H1 (cell line): ENCODE measurements around the gene MTMR1. TPM values are rescaled to one million over a fixed set of nuclear protein-coding genes. Genes with fewer than 3 reads are reported as not detected.

Experiments used
- CTCF ChIA-PET: fragments of 300-600 bp; sonication (Branson Sonifier 250); formaldehyde crosslinking; loops from one replicate; lab custom pipeline; 2021; ENCODE audit not compliant: partially characterized antibody; lab: Charles Lee
- POLR2A ChIA-PET: fragments of 300-600 bp; sonication (Branson Sonifier 250); formaldehyde crosslinking; loops from one replicate; lab custom pipeline; 2021; ENCODE audit warnings: inconsistent platforms; ENCODE audit not compliant: partially characterized antibody; lab: Charles Lee
- DNase-seq, 2 experiments: peaks; one replicate each; pipeline versions ENCODE4 v3.0.0 to v3.0.0-alpha.2; 2010 to 2022; ENCODE audit warnings: low spot score in 2 of 2, low read depth in 1 of 2, mixed read lengths in 1 of 2
- FAIRE-seq: peaks from 2 replicates; lab custom pipeline; 2011; peaks lifted over from hg19 to GRCh38; lab: Jason Lieb, UNC
- H2AFZ ChIP-seq: 2 replicates; pipeline ENCODE4 v1.8.1; 2012; ENCODE audit warnings: low read length, inconsistent platforms
- H2AK5ac ChIP-seq: 2 replicates; pipeline ENCODE4 v1.6.1; 2013; ENCODE audit warnings: low read depth, low read length
- H2BK120ac ChIP-seq: replicated peaks from 2 replicates; pipeline ENCODE3; 2013; ENCODE audit warnings: low read depth, low read length, inconsistent platforms
- H2BK12ac ChIP-seq: 2 replicates; pipeline ENCODE4 v1.6.1; 2013; ENCODE audit warnings: low read depth, low read length
- H2BK15ac ChIP-seq: 2 replicates; pipeline ENCODE4 v1.6.1; 2013; ENCODE audit warnings: low read length
- H2BK20ac ChIP-seq: 2 replicates; pipeline ENCODE4 v1.6.1; 2013; ENCODE audit warnings: low read length
- H2BK5ac ChIP-seq: 2 replicates; pipeline ENCODE4 v1.6.1; 2013; ENCODE audit warnings: low read depth, low read length
- H3K14ac ChIP-seq: 2 replicates; pipeline ENCODE4 v1.6.1; 2013; ENCODE audit warnings: inconsistent platforms; ENCODE audit not compliant: insufficient read length
- H3K18ac ChIP-seq: 2 replicates; pipeline ENCODE4 v1.6.1; 2013; ENCODE audit warnings: low read length; ENCODE audit errors: extremely low read depth
- H3K23ac ChIP-seq: 2 replicates; pipeline ENCODE4 v1.6.1; 2013; ENCODE audit warnings: inconsistent platforms; ENCODE audit not compliant: insufficient read length
- H3K23me2 ChIP-seq: 2 replicates; pipeline ENCODE4 v1.6.1; 2013; ENCODE audit warnings: low read depth, low read length
- H3K27ac ChIP-seq: 2 replicates; pipeline ENCODE4 v1.6.1; 2011; ENCODE audit warnings: low read depth, low read length, inconsistent platforms
- H3K27me3 ChIP-seq, 4 experiments: replicated peaks in 1 of 4; 1 replicate in 1 of 4; 2 replicates in 3 of 4; pipeline versions ENCODE4 v1.6.1 to v1.8.1; 2011 to 2013; ENCODE audit warnings: low read length in 3 of 4, mild to moderate bottlenecking in 3 of 4, inconsistent platforms in 2 of 4, mixed read lengths in 2 of 4, moderate library complexity in 1 of 4; ENCODE audit not compliant: control insufficient read depth in 3 of 4, insufficient read depth in 3 of 4; ENCODE audit errors: extremely low read depth in 1 of 4
- H3K36me3 ChIP-seq, 4 experiments: 2 replicates each; pipeline versions ENCODE4 v1.6.1 to v1.8.1; 2011 to 2013; ENCODE audit warnings: mild to moderate bottlenecking in 4 of 4, low read length in 3 of 4, moderate library complexity in 2 of 4, control low read depth in 1 of 4, inconsistent platforms in 1 of 4; ENCODE audit not compliant: insufficient read depth in 4 of 4, control insufficient read depth in 2 of 4
- H3K4ac ChIP-seq: replicated peaks from 2 replicates; pipeline ENCODE3; 2013; ENCODE audit warnings: low read length, low read depth, mixed read lengths, inconsistent platforms; ENCODE audit not compliant: insufficient read length
- H3K4me1 ChIP-seq, 4 experiments: replicated peaks in 1 of 4; 1 replicate in 1 of 4; 2 replicates in 3 of 4; pipeline versions ENCODE4 v1.6.1 to v1.8.1; 2011 to 2013; ENCODE audit warnings: low read length in 3 of 4, inconsistent platforms in 2 of 4, mixed read lengths in 1 of 4; ENCODE audit not compliant: insufficient read depth in 4 of 4, control insufficient read depth in 3 of 4
- H3K4me2 ChIP-seq, 2 experiments: 2 replicates each; pipeline versions ENCODE4 v1.6.1 to v1.8.1; 2011 to 2013; ENCODE audit warnings: low read depth in 2 of 2, low read length in 2 of 2, control low read depth in 1 of 2, inconsistent platforms in 1 of 2, mild to moderate bottlenecking in 1 of 2; ENCODE audit not compliant: insufficient read depth in 1 of 2
- H3K4me3 ChIP-seq, 4 experiments: fragments of 200-600, 300-600 bp in 1 of 4; sonication (generic), shearing (Covaris generic), sonication (Bioruptor Twin) in 1 of 4; 2 replicates each; pipeline versions ENCODE4 v1.5.1 to v1.8.1; 2011 to 2016; ENCODE audit warnings: low read length in 4 of 4, low read depth in 3 of 4, control low read depth in 2 of 4, inconsistent platforms in 2 of 4, mild to moderate bottlenecking in 2 of 4, mixed read lengths in 1 of 4, moderate library complexity in 1 of 4; ENCODE audit not compliant: insufficient read depth in 2 of 4; ENCODE audit errors: extremely low read depth in 1 of 4
- H3K56ac ChIP-seq: replicated peaks from 2 replicates; pipeline ENCODE3; 2013; ENCODE audit warnings: low read depth, mild to moderate bottlenecking, mixed read lengths, low read length, inconsistent platforms; ENCODE audit not compliant: insufficient read length
- H3K79me1 ChIP-seq: 2 replicates; pipeline ENCODE4 v1.6.1; 2013; ENCODE audit warnings: low read depth, low read length, control low read depth
- H3K79me2 ChIP-seq, 2 experiments: 2 replicates each; pipeline versions ENCODE4 v1.6.1 to v1.8.1; 2012 to 2013; ENCODE audit warnings: low read length in 2 of 2, mild to moderate bottlenecking in 2 of 2, inconsistent platforms in 1 of 2; ENCODE audit not compliant: insufficient read depth in 2 of 2, control insufficient read depth in 1 of 2
- H3K9ac ChIP-seq, 4 experiments: replicated peaks in 1 of 4; 1 replicate in 1 of 4; 2 replicates in 3 of 4; pipeline versions ENCODE4 v1.6.1 to v1.8.1; 2011 to 2013; ENCODE audit warnings: low read depth in 3 of 4, low read length in 3 of 4, control low read depth in 2 of 4, mild to moderate bottlenecking in 2 of 4, moderate library complexity in 2 of 4, inconsistent platforms in 1 of 4; ENCODE audit errors: extremely low read depth in 1 of 4
- H3K9me3 ChIP-seq, 2 experiments: 2 replicates each; pipeline versions ENCODE4 v1.6.1 to v1.8.1; 2012 to 2013; ENCODE audit warnings: mild to moderate bottlenecking in 2 of 2, moderate library complexity in 2 of 2, control low read depth in 1 of 2, inconsistent platforms in 1 of 2, low read depth in 1 of 2, low read length in 1 of 2, mixed read lengths in 1 of 2; ENCODE audit not compliant: insufficient read depth in 2 of 2
- H4K20me1 ChIP-seq, 2 experiments: replicated peaks in 1 of 2; 2 replicates each; pipeline versions ENCODE3 to v1.8.1; 2011 to 2013; ENCODE audit warnings: inconsistent platforms in 2 of 2, low read length in 2 of 2, mild to moderate bottlenecking in 1 of 2; ENCODE audit not compliant: insufficient read depth in 2 of 2, control insufficient read depth in 1 of 2
- H4K5ac ChIP-seq: 2 replicates; pipeline ENCODE4 v1.6.1; 2013; ENCODE audit warnings: low read length, low read depth, mixed read lengths, inconsistent platforms; ENCODE audit not compliant: insufficient read length
- H4K8ac ChIP-seq: 2 replicates; pipeline ENCODE4 v1.8.0; 2013; ENCODE audit warnings: mild to moderate bottlenecking, moderate library complexity, low read length, inconsistent platforms; ENCODE audit not compliant: insufficient read depth; ENCODE audit errors: extremely low read depth
- H4K91ac ChIP-seq: replicated peaks from 2 replicates; pipeline ENCODE3; 2013; ENCODE audit warnings: low read length, mixed read lengths, inconsistent platforms; ENCODE audit not compliant: insufficient read length
- ASH2L ChIP-seq: fragments of 200-600, 300-600 bp; sonication (generic); IDR thresholded peaks from one replicate; pipeline ENCODE4 v1.7.1; 2017; ENCODE audit warnings: low read length
- CEBPB ChIP-seq: IDR thresholded peaks from 2 replicates; pipeline ENCODE4 v1.6.1; 2012; ENCODE audit warnings: low read depth, low read length
- CREB1 ChIP-seq: IDR thresholded peaks from 2 replicates; pipeline ENCODE4 v1.6.1; 2012; ENCODE audit warnings: inconsistent platforms
- CTCF ChIP-seq, 3 experiments: IDR thresholded peaks; 1 replicate in 2 of 3; 2 replicates in 1 of 3; pipeline versions ENCODE4 v1.5.1 to v1.6.1; 2011; ENCODE audit warnings: low read length in 3 of 3, mild to moderate bottlenecking in 3 of 3, inconsistent platforms in 2 of 3, low read depth in 1 of 3, moderate library complexity in 1 of 3; ENCODE audit not compliant: insufficient read depth in 1 of 3; ENCODE audit errors: control extremely low read depth in 1 of 3
- GABPA ChIP-seq: IDR thresholded peaks from 2 replicates; pipeline ENCODE4 v1.6.1; 2011; ENCODE audit warnings: mild to moderate bottlenecking, low read length, moderate library complexity, borderline replicate concordance; ENCODE audit not compliant: insufficient read depth
- JUN ChIP-seq: IDR thresholded peaks from 2 replicates; pipeline ENCODE4 v1.6.1; 2011; ENCODE audit warnings: low read depth, mild to moderate bottlenecking, improper control_type of control experiment, low read length
- POLR2AphosphoS5 ChIP-seq: IDR thresholded peaks from 2 replicates; pipeline ENCODE4 v1.6.1; 2011; ENCODE audit warnings: low read depth, low read length
- SAP30 ChIP-seq: fragments of 300-600 bp; sonication (generic); IDR thresholded peaks from 2 replicates; pipeline ENCODE4 v1.7.1; 2012; ENCODE audit warnings: low read length, moderate library complexity, mild to moderate bottlenecking, inconsistent platforms; ENCODE audit not compliant: insufficient read depth, insufficient replicate concordance
- SP4 ChIP-seq: IDR thresholded peaks from 2 replicates; pipeline ENCODE4 v1.6.1; 2012; ENCODE audit warnings: low read length, inconsistent platforms
- TBP ChIP-seq: IDR thresholded peaks from 2 replicates; pipeline ENCODE4 v1.6.1; 2011; ENCODE audit warnings: low read depth, low read length, improper control_type of control experiment
- WGBS, 2 experiments: shearing (Covaris generic) in 1 of 2; methylation state at CpG; one replicate each; pipeline versions ENCODE4 v1.1.6 to v1.1.7; 2013 to 2015; ENCODE audit warnings: low lambda C conversion rate in 2 of 2, mixed read lengths in 2 of 2, inconsistent platforms in 1 of 2, low coverage in 1 of 2, missing lambda C conversion rate in 1 of 2; ENCODE audit not compliant: insufficient replicate concordance in 2 of 2, insufficient coverage in 1 of 2, insufficient read length in 1 of 2; ENCODE audit errors: extremely low coverage in 1 of 2, missing lambda C conversion rate in 1 of 2; 5-methylcytosine and 5-hydroxymethylcytosine counted together
- polyA plus RNA-seq, 7 experiments: library from polyadenylated mRNA; depleted of rRNA in 3 of 7; stranded (reverse) in 5 of 7; unstranded in 2 of 7; fragments of >200 nt in 5 of 7; fragments of 200-250 nt in 2 of 7; gene quantifications; 1 replicate in 5 of 7; 2 replicates in 1 of 7; 4 replicates in 1 of 7; pipeline versions ENCODE4 v1.2.1 to v1.2.3, GENCODE V29; 2011 to 2013; ENCODE audit warnings: missing spikeins in 2 of 7, mixed read lengths in 2 of 7
- total RNA-seq: library from RNA; stranded (reverse); fragmentation: NEBNext Ultra II Directional; extraction: Animal tissue kit (Norgen Biotek cat#: 25700); gene quantifications from 2 replicates; pipeline ENCODE4 v1.2.1, GENCODE V29; 2021
- TF ChIP-seq, protein P1 (sequence below): IDR thresholded peaks from 2 replicates; pipeline ENCODE4 v1.6.1; 2012; ENCODE audit warnings: inconsistent platforms

Gene MTMR1
- total and polyA plus RNA-seq, 2 of the 8 experiments (the other 6 are each of a cell fraction or from before 2014, with no cell fraction given), result 15.1 to 23.8 TPM

GRCh38 chrX:150692296-150692695, 900 bp upstream of the MTMR1 start:
- no peak overlapping the region for H3K4ac ChIP-seq
- no peak overlapping the region for H2BK15ac ChIP-seq
- POLR2A ChIA-PET, result interaction anchor here (0.7 kb wide), 1 partner anchor 297 kb away, joined by 3 read pairs; no protein-coding TSS in a partner anchor
- TF ChIP-seq POLR2AphosphoS5, result no peak
- TF ChIP-seq JUN, result no peak
- TF ChIP-seq CTCF (IDR thresholded peaks at IDR 0.05; ENCODE audit: control extremely low read depth in 1 of 3, insufficient read depth in 1 of 3, low read depth in 1 of 3, low read length in 3 of 3), result no peak
- no peak for TF ChIP-seq TBP
- no peak for TF ChIP-seq CEBPB
- no peak for TF ChIP-seq SAP30
- no peak for TF ChIP-seq SP4
- no peak for TF ChIP-seq ASH2L
- TF ChIP-seq GABPA, result no peak
- TF ChIP-seq CREB1, result no peak
- TF ChIP-seq, protein P1, sequence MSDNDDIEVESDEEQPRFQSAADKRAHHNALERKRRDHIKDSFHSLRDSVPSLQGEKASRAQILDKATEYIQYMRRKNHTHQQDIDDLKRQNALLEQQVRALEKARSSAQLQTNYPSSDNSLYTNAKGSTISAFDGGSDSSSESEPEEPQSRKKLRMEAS, result no peak

More at GRCh38 chrX:150692296-150692695, 900 bp upstream of the MTMR1 start:
- H3K9ac ChIP-seq, result no peak overlapping the region
- H3K4me2 ChIP-seq, result peak overlapping the region; percentile 68 to 85
- H2BK20ac ChIP-seq, result no peak overlapping the region
- H3K4me3 ChIP-seq, result peak overlapping the region in 3 of 4 experiments; percentile 69 to 84 (median 75); a peak in 5 of 8 replicates
- H3K36me3 ChIP-seq, result no peaks in the 10 kb centered on the region
- H2BK120ac ChIP-seq, result no peak overlapping the region
- no peak overlapping the region for H4K91ac ChIP-seq
- no peak overlapping the region for H3K23ac ChIP-seq
- H3K9me3 ChIP-seq, result no peaks in the 10 kb centered on the region
- no peak overlapping the region for H3K56ac ChIP-seq
- no peak overlapping the region for H2AK5ac ChIP-seq
- peaks cover 0 to 7% (median 0%) of the 10 kb centered on the region in 4 experiments; a peak in 2 of 7 replicates for H3K4me1 ChIP-seq
- H3K23me2 ChIP-seq, result peaks cover 2% of the 10 kb centered on the region; the same call in 1 of the 2 replicates
- H4K20me1 ChIP-seq, result no peaks in the 10 kb centered on the region
- no peak overlapping the region for H4K8ac ChIP-seq
- DNase-seq (no peak), FAIRE-seq (no peak)
- no peak overlapping the region for H3K27ac ChIP-seq
- no peaks in the 10 kb centered on the region for H3K79me1 ChIP-seq
- CTCF ChIA-PET, result interaction anchor here (0.7 to 1.3 kb wide), 4 partner anchors 9 to 22 kb away, joined by 3 to 6 read pairs (median 4); no protein-coding TSS in a partner anchor
- H3K18ac ChIP-seq, result no peak overlapping the region; the same call in 1 of the 2 replicates
- WGBS, 2 experiments, result 70% methylated on average over 5 of the region's 5 CpGs; no CpG with 5 or more reads in 1 of the 2 experiments
- no peak overlapping the region for H4K5ac ChIP-seq
- no peak overlapping the region for H2BK12ac ChIP-seq
- no peak overlapping the region for H2BK5ac ChIP-seq
- no peak overlapping the region for H2AFZ ChIP-seq
- H3K27me3 ChIP-seq, result no peaks in the 10 kb centered on the region
- H3K79me2 ChIP-seq, result peaks cover 0 to 3% of the 10 kb centered on the region in 2 experiments; a peak in 2 of 4 replicates
- H3K14ac ChIP-seq, result no peak overlapping the region
